Vagina (tissue), 2 donors: ENCODE data around the gene HINT1. TPM values are rescaled to one million over a fixed set of nuclear protein-coding genes. Genes with fewer than 3 reads are reported as not detected.
A peak's percentile ranks its signal among the peaks of the same experiment; 100 is the strongest.

ENCODE experiments used
- DNase-seq, 2 donors: peaks; one replicate each; pipeline ENCODE4 v3.0.0-alpha.2; 2017; ENCODE audit errors: extremely low spot score in 2 of 2
- H3K27ac ChIP-seq: fragments of 200-600 bp; sonication (generic); one replicate; pipeline ENCODE4 v1.5.1; 2019
- H3K27me3 ChIP-seq: fragments of 200-600 bp; sonication (generic); one replicate; pipeline ENCODE4 v1.5.1; 2019
- H3K36me3 ChIP-seq, 2 donors: fragments of 200-600 bp; sonication (generic); one replicate each; pipeline ENCODE4 v1.5.1; 2017 to 2019
- H3K4me1 ChIP-seq: fragments of 200-600 bp; sonication (generic); one replicate; pipeline ENCODE4 v1.5.1; 2019
- H3K4me3 ChIP-seq, 2 donors: fragments of 200-600 bp; sonication (generic); 1 replicate in 1 of 2; 2 replicates in 1 of 2; pipeline ENCODE4 v1.5.1; 2016 to 2019
- H3K9me3 ChIP-seq: fragments of 200-600 bp; sonication (generic); one replicate; pipeline ENCODE4 v1.5.1; 2019
- POLR2A ChIP-seq, 2 donors: fragments of 450-650 bp; IDR thresholded peaks; one replicate each; pipeline ENCODE4 v1.6.1; 2017; ENCODE audit warnings: antibody characterized with exemption in 2 of 2, mild to moderate bottlenecking in 2 of 2, moderate library complexity in 2 of 2
- POLR2AphosphoS5 ChIP-seq, 2 donors: sonication (generic); formaldehyde crosslinking; IDR thresholded peaks; one replicate each; pipeline ENCODE4 v1.9.0; 2017; ENCODE audit warnings: antibody characterized with exemption in 2 of 2, mild to moderate bottlenecking in 2 of 2, low read depth in 1 of 2; ENCODE audit not compliant: insufficient read depth in 1 of 2
- intact Hi-C: fragments of 100-400 bp; cut with DNase I; formaldehyde crosslinking; loops from one replicate; pipeline ENCODE4 v1.15.1; 2023
- total RNA-seq: library from RNA; depleted of rRNA; stranded (reverse); fragments of >200 nt; gene quantifications from one replicate; pipeline ENCODE4 v1.2.3, GENCODE V29; 2016
- TF ChIP-seq, protein P1 (sequence below), 3 experiments: fragments of 450-650 bp in 2 of 3; fragments of 200-600 bp in 1 of 3; sonication (generic) in 1 of 3; IDR thresholded peaks; one replicate each; pipeline ENCODE4 v1.5.1; 2017 to 2019; ENCODE audit warnings: antibody characterized with exemption in 3 of 3, mild to moderate bottlenecking in 2 of 3, moderate library complexity in 2 of 3

HINT1 gene
- total RNA-seq, 1 donor from 2014 or later: 161 TPM

DNA sequence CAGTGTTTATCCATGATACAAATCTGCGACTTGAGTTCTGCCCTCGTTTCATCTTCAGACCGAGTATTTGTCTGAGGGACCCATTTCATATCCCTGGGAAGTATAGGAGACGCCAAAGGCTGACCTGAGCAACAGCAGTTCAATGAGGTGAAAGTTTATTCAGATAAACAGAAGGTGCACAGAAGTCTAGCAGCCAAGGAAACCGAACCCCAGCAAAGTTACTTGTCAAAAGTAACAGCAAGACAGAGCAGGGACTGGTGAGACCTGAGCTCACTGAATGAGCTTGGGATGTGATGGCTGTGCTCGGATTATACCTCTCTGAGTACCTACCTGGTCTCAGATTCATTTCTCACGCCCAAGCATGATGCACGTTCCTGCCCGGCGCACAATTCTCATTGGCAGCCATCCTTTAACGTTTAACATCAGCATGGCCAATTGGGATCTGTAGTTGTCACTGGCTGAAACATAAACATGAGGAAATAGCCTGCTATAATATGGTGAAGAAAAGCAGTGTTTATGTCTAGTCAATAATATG is 6.3 kb upstream of the HINT1 start:
- no peaks in the 10 kb centered on the region for H3K36me3 ChIP-seq
- no peaks in the 10 kb centered on the region for H3K9me3 ChIP-seq
- no peaks in the 10 kb centered on the region for H3K27me3 ChIP-seq
- intact Hi-C loops: no loop called here
- peak overlapping the region; percentile 61 to 63 for H3K4me3 ChIP-seq
- no peak for TF ChIP-seq POLR2A (IDR thresholded peaks at IDR 0.05)
- TF ChIP-seq, protein P1, sequence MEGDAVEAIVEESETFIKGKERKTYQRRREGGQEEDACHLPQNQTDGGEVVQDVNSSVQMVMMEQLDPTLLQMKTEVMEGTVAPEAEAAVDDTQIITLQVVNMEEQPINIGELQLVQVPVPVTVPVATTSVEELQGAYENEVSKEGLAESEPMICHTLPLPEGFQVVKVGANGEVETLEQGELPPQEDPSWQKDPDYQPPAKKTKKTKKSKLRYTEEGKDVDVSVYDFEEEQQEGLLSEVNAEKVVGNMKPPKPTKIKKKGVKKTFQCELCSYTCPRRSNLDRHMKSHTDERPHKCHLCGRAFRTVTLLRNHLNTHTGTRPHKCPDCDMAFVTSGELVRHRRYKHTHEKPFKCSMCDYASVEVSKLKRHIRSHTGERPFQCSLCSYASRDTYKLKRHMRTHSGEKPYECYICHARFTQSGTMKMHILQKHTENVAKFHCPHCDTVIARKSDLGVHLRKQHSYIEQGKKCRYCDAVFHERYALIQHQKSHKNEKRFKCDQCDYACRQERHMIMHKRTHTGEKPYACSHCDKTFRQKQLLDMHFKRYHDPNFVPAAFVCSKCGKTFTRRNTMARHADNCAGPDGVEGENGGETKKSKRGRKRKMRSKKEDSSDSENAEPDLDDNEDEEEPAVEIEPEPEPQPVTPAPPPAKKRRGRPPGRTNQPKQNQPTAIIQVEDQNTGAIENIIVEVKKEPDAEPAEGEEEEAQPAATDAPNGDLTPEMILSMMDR (IDR thresholded peaks at IDR 0.05): no peak
- no peak for TF ChIP-seq POLR2AphosphoS5 (IDR thresholded peaks at IDR 0.05; ENCODE audit: insufficient read depth in 1 of 2, low read depth in 1 of 2)
- no peak for DNase-seq
- H3K27ac ChIP-seq: peak overlapping the region; percentile 81
- H3K4me1 ChIP-seq: peaks cover 13% of the 10 kb centered on the region

DNA sequence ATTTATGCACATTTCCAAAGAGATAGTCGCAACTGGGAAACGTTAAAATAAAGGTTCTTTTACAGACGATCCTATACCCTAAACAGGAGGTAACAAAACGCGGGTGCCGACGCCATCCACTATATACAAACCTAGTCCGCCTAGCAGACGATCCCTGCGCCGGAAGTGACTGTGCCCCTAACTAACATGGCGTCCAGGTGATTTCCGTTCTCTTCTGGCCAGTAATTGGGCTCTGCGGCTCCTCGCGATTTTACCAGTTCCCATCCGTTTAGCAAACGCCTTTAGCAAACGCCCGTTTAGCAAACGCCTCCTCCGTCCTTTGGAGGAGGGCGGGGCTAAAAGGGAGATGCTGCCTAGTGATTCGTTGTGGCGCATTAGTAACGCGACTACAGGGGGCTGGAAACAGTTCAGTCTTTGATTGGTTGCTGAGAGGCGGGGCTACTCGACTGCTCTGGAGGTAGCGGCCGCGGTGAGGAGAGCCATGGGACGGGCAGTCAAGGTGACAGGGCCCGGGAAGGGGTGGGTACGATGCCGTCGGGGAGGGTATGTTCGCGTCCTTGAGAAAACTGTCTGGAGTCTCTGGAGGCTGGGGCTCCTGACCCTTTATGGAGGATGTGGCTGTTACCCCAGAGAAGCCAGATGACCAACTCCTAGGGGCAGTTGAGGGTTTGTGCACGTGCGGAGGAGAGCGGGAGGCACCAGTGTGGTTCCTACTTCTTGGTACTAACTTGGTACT is 5.7 kb upstream of the HINT1 start, which contains the start of gene LYRM7:
LYRM7 (plus strand) TSS at position 405 of the 736 bp plus-strand sequence; CDS start at position 482, 77 bp downstream.
- H3K9me3 ChIP-seq: no peaks in the 10 kb centered on the region
- peak within 1 kb of the TSS; percentile 81 for H3K27ac ChIP-seq
- intact Hi-C loops: no loop called here
- peak within 1 kb of the TSS; percentile 61 to 63 for H3K4me3 ChIP-seq
- peak; percentile 98 to 99 for DNase-seq
- no peaks in the 10 kb centered on the region for H3K36me3 ChIP-seq
- H3K4me1 ChIP-seq: peaks cover 16% of the 10 kb centered on the region
- TF ChIP-seq POLR2AphosphoS5 (IDR thresholded peaks at IDR 0.05; ENCODE audit: insufficient read depth in 1 of 2, low read depth in 1 of 2) (peak; percentile 81 to 95), POLR2A (IDR thresholded peaks at IDR 0.05) (no peak)
- TF ChIP-seq, protein P1 (IDR thresholded peaks at IDR 0.05): peak in 1 of 3 experiments; percentile 11
- no peaks in the 10 kb centered on the region for H3K27me3 ChIP-seq

DNA sequence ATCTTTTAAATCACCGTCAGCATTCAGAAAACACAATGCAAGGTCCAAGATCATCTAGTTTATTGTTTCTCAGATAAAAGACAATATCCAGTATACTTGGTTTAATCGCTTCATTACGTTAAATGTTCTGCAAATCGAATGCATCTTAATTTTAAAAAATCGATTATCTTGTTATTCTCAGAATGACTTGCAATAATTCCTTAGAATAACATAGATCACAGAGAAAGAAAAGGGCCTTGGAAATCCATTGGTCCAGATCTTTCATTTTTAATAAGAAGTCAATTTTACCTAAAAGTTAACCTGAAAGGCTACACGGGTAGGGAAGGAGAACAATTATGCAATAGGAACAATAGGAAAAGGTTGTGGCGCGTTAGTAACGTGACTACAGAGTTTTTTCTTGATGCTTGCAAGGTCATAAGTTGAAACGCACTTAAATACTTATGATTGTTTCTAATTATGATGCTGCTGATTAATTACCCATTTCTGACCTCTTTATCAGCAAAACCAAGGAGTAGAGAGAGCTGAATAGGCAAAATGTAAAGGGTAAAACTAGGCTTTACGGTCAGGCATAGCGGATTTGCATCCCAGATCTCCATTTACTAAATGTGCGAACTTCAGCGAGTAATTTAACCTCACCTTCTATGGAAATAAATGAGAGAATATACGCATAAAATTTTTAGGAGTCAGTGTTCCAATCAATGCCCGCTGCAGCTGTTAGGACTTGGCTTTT is 4.9 kb upstream of the HINT1 start:
- Histone ChIP-seq H3K9me3 (no peaks in the 10 kb centered on the region), H3K36me3 (no peaks in the 10 kb centered on the region), H3K4me1 (peaks cover 20% of the 10 kb centered on the region), H3K27me3 (no peaks in the 10 kb centered on the region), H3K4me3 (peak overlapping the region; percentile 61 to 63), H3K27ac (peak overlapping the region; percentile 43)
- no peak for DNase-seq
- intact Hi-C loops: loop anchor here (10.0 kb wide), 1 partner anchor 95 kb away; the partner anchor contains the start of gene CDC42SE2
- TF ChIP-seq POLR2A (IDR thresholded peaks at IDR 0.05) (no peak), POLR2AphosphoS5 (IDR thresholded peaks at IDR 0.05; ENCODE audit: insufficient read depth in 1 of 2, low read depth in 1 of 2) (no peak)
- TF ChIP-seq, protein P1 (IDR thresholded peaks at IDR 0.05): no peak

DNA sequence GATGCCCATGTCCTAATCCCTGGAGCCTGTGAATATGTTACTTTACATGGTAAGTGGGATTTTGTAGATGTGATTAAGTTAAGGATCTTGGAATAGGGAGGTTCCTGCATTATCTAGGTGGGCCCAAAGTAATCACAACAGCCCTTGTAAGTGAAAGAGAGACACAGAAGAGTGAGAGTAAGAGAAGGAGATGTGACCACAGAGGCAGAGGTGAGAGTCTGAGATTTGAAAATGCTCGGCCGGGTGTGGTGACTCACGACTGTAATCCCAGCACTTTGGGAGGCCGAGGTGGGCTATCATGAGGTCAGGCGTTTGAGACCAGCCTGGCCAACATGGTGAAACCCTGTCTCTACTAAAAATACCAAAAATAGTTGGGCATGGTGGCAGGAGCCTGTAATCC is 2.6 kb upstream of the HINT1 start:
- TF ChIP-seq POLR2A (IDR thresholded peaks at IDR 0.05) (no peak), POLR2AphosphoS5 (IDR thresholded peaks at IDR 0.05; ENCODE audit: insufficient read depth in 1 of 2, low read depth in 1 of 2) (no peak)
- TF ChIP-seq, protein P1 (IDR thresholded peaks at IDR 0.05): no peak
- Histone ChIP-seq H3K4me3 (no peak overlapping the region), H3K27me3 (no peaks in the 10 kb centered on the region), H3K9me3 (no peaks in the 10 kb centered on the region), H3K36me3 (no peaks in the 10 kb centered on the region), H3K4me1 (peaks cover 35% of the 10 kb centered on the region), H3K27ac (no peak overlapping the region)
- no peak for DNase-seq
- intact Hi-C loops: loop anchor here (10.0 kb wide), 1 partner anchor 97 kb away; the partner anchor contains the start of gene CDC42SE2
